CD14-positive monocyte (primary cell): ENCODE data around the gene CCDC141. TPM values are rescaled to one million over a fixed set of nuclear protein-coding genes. Genes with fewer than 3 reads are reported as not detected.

Experiments
- DNase-seq, 3 donors: peaks; one replicate each; pipeline ENCODE4 v3.0.0-alpha.2; 2011 to 2022
- H2AFZ ChIP-seq: 2 replicates; pipeline ENCODE4 v1.6.0; 2012; ENCODE audit warnings: mild to moderate bottlenecking, low read depth, low read length, inconsistent platforms; ENCODE audit not compliant: insufficient read depth, poor library complexity, severe bottlenecking
- H3K27ac ChIP-seq, 2 donors: 1 replicate in 1 of 2; 2 replicates in 1 of 2; pipeline ENCODE4 v1.5.1; 2012 to 2013; ENCODE audit warnings: low read length in 2 of 2, control low read depth in 1 of 2, inconsistent platforms in 1 of 2, low read depth in 1 of 2, mild to moderate bottlenecking in 1 of 2
- H3K27me3 ChIP-seq, 2 donors: one replicate each; pipeline versions ENCODE4 v1.6.0 to v1.6.1; 2011 to 2013; ENCODE audit warnings: low read length in 2 of 2; ENCODE audit not compliant: control insufficient read depth in 2 of 2, insufficient read depth in 2 of 2
- H3K36me3 ChIP-seq, 2 donors: replicated peaks in 1 of 2; 1 replicate in 1 of 2; 2 replicates in 1 of 2; pipeline versions ENCODE4 v1.5.1 to v1.6.1; 2012 to 2013; ENCODE audit warnings: low read length in 2 of 2, control low read depth in 1 of 2, inconsistent platforms in 1 of 2, mild to moderate bottlenecking in 1 of 2; ENCODE audit not compliant: insufficient read depth in 2 of 2, control insufficient read depth in 1 of 2
- H3K4me1 ChIP-seq, 2 donors: 1 replicate in 1 of 2; 2 replicates in 1 of 2; pipeline versions ENCODE4 v1.5.1 to v1.6.1; 2012 to 2013; ENCODE audit warnings: low read length in 2 of 2, control low read depth in 1 of 2, inconsistent platforms in 1 of 2, mild to moderate bottlenecking in 1 of 2, moderate library complexity in 1 of 2; ENCODE audit not compliant: insufficient read depth in 2 of 2, control insufficient read depth in 1 of 2
- H3K4me2 ChIP-seq: replicated peaks from 2 replicates; pipeline ENCODE3; 2012; ENCODE audit warnings: low read length, moderate library complexity, mild to moderate bottlenecking; ENCODE audit not compliant: poor library complexity, severe bottlenecking; ENCODE audit errors: extremely low read depth
- H3K4me3 ChIP-seq, 3 experiments: fragments of 200-600 bp in 1 of 3; sonication (generic) in 1 of 3; replicated peaks in 1 of 3; 1 replicate in 2 of 3; 2 replicates in 1 of 3; pipeline ENCODE4 v1.5.1; 2011 to 2013; ENCODE audit warnings: low read length in 3 of 3, mild to moderate bottlenecking in 3 of 3, control low read depth in 2 of 3, low read depth in 2 of 3, inconsistent platforms in 1 of 3, moderate library complexity in 1 of 3
- H3K79me2 ChIP-seq: 2 replicates; pipeline ENCODE4 v1.6.0; 2012; ENCODE audit warnings: mild to moderate bottlenecking, control low read depth, inconsistent platforms, low read length, moderate library complexity; ENCODE audit not compliant: insufficient read depth
- H3K9ac ChIP-seq: 2 replicates; pipeline ENCODE4 v1.6.0; 2017; ENCODE audit warnings: low read length, mild to moderate bottlenecking; ENCODE audit not compliant: insufficient read depth, poor library complexity, severe bottlenecking
- H3K9me3 ChIP-seq, 2 donors: replicated peaks in 1 of 2; 1 replicate in 1 of 2; 2 replicates in 1 of 2; pipeline versions ENCODE4 v1.5.1 to v1.6.1; 2012 to 2013; ENCODE audit warnings: low read length in 2 of 2, control low read depth in 1 of 2; ENCODE audit not compliant: control insufficient read depth in 1 of 2, insufficient read depth in 1 of 2
- H4K20me1 ChIP-seq: 2 replicates; pipeline ENCODE4 v1.6.0; 2012; ENCODE audit warnings: mild to moderate bottlenecking, low read length, control low read depth, moderate library complexity; ENCODE audit not compliant: insufficient read depth
- H3K27ac Mint-ChIP-seq, 7 donors: one replicate each; pipeline ENCODE4 v1.8.0; 2020; ENCODE audit warnings: mild to moderate bottlenecking in 7 of 7, mixed read lengths in 7 of 7, moderate library complexity in 6 of 7, inconsistent platforms in 2 of 7
- H3K27me3 Mint-ChIP-seq, 3 donors: one replicate each; pipeline ENCODE4 v1.8.0; 2021 to 2022; ENCODE audit warnings: low read depth in 3 of 3, mild to moderate bottlenecking in 3 of 3, mixed read lengths in 3 of 3, moderate library complexity in 3 of 3, inconsistent platforms in 1 of 3
- H3K36me3 Mint-ChIP-seq, 2 donors: one replicate each; pipeline ENCODE4 v1.8.0; 2020; ENCODE audit warnings: mixed read lengths in 2 of 2, inconsistent platforms in 1 of 2, mild to moderate bottlenecking in 1 of 2
- H3K4me1 Mint-ChIP-seq: one replicate; pipeline ENCODE4 v1.8.0; 2020; ENCODE audit warnings: mild to moderate bottlenecking, mixed read lengths
- H3K4me3 Mint-ChIP-seq, 2 donors: one replicate each; pipeline ENCODE4 v1.8.0; 2020; ENCODE audit warnings: mild to moderate bottlenecking in 2 of 2, mixed read lengths in 2 of 2, moderate library complexity in 1 of 2
- H3K9me3 Mint-ChIP-seq, 7 donors: one replicate each; pipeline ENCODE4 v1.8.0; 2020 to 2022; ENCODE audit warnings: mixed read lengths in 7 of 7, mild to moderate bottlenecking in 6 of 7, moderate library complexity in 6 of 7, inconsistent platforms in 2 of 7
- CTCF ChIP-seq: fragments of 200-600 bp; IDR thresholded peaks from one replicate; pipeline ENCODE4 v1.8.0; 2022; ENCODE audit warnings: antibody characterized with exemption, mild to moderate bottlenecking
- WGBS: methylation state at CpG from one replicate; pipeline ENCODE4 v1.1.5; 2013; ENCODE audit warnings: missing lambda C conversion rate; ENCODE audit not compliant: insufficient coverage; 5-methylcytosine and 5-hydroxymethylcytosine counted together
- intact Hi-C, 2 donors: fragments of 100-400 bp; cut with micrococcal nuclease; formaldehyde crosslinking; loops; one replicate each; pipeline versions ENCODE4 v1.15.0 to v1.15.1; 2023
- polyA plus RNA-seq, 3 donors: library from polyadenylated mRNA; depleted of rRNA in 1 of 3; unstranded in 2 of 3; stranded (reverse) in 1 of 3; fragments of 300-500 nt in 2 of 3; fragments of >200 nt in 1 of 3; fragmentation: Illumina TruSeq in 2 of 3; gene quantifications; 1 replicate in 2 of 3; 2 replicates in 1 of 3; pipeline ENCODE4 v1.2.3, GENCODE V29; 2012 to 2021

CCDC141 gene
- polyA plus RNA-seq, 3 donors, result not detected

DNA sequence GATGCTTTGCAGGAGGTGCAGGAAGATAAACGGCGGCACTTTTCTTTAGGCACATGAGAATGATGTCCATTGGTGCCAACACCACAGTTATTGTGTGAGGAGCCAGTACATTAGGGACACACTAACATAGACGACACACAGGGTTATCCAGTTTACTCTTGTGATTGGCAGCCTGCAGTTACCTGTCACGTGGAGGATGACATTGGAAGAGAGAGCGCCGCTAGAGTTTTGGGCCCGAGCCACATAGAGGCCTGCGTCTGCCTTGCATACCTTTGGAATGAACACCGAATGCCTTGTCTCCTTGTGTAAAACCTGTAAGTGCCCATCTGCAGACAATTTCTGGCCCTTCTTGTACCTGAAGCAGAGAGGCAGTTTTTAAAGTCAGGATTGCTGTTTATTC is 215.9 kb downstream of the CCDC141 start:
- Histone ChIP-seq H2AFZ (no peak overlapping the region), H3K9ac (no peak overlapping the region), H3K4me3 (no peak overlapping the region), H3K27ac (no peak overlapping the region), H3K27me3 (no peaks in the 10 kb centered on the region), H3K79me2 (no peaks in the 10 kb centered on the region), H3K4me2 (no peak overlapping the region), H3K9me3 (no peaks in the 10 kb centered on the region), H4K20me1 (no peaks in the 10 kb centered on the region), H3K4me1 (no peaks in the 10 kb centered on the region), H3K36me3 (no peaks in the 10 kb centered on the region)
- DNase-seq, result no peak
- no peak overlapping the region for H3K4me3 Mint-ChIP-seq
- H3K9me3 Mint-ChIP-seq, result peaks cover 0 to 2% (median 0%) of the 10 kb centered on the region in 7 donors
- 90% methylated on average over 9 of the region's 9 CpGs for WGBS
- no peaks in the 10 kb centered on the region for H3K27me3 Mint-ChIP-seq
- no peaks in the 10 kb centered on the region for H3K36me3 Mint-ChIP-seq
- TF ChIP-seq CTCF, result no peak
- H3K4me1 Mint-ChIP-seq, result no peaks in the 10 kb centered on the region
- intact Hi-C loops, result no loop called here
- H3K27ac Mint-ChIP-seq, result no peak overlapping the region

DNA sequence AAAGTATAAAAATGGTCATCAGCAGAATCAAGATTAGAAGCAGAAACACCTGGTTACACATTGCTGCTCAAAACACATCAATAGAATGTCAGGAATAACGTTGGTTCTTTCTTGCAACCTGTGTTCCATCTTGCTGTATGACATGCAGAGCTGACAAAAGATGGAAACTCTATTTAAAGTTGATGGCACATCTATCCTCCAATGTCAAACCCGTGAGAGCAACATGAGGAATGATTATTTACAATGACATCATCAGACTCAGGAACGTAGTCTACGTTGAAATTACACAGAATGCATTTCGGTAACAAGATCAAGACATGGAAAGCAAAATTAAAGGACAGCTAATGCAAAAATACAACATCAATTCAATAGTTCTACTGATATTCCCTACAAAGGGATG is 216.6 kb downstream of the CCDC141 start:
- intact Hi-C loops, result no loop called here
- H4K20me1 ChIP-seq, result no peaks in the 10 kb centered on the region
- Mint-ChIP-seq H3K27ac (no peak overlapping the region), H3K36me3 (no peaks in the 10 kb centered on the region), H3K9me3 (peaks cover 0 to 2% (median 0%) of the 10 kb centered on the region in 7 donors), H3K27me3 (no peaks in the 10 kb centered on the region), H3K4me1 (no peaks in the 10 kb centered on the region), H3K4me3 (no peak overlapping the region)
- H3K9me3 ChIP-seq, result no peaks in the 10 kb centered on the region
- H3K4me2 ChIP-seq, result no peak overlapping the region
- no peak for DNase-seq
- H3K79me2 ChIP-seq, result no peaks in the 10 kb centered on the region
- no peaks in the 10 kb centered on the region for H3K4me1 ChIP-seq
- no peak overlapping the region for H3K4me3 ChIP-seq
- WGBS, result 100% methylated on average over 3 of the region's 5 CpGs
- no peak overlapping the region for H3K27ac ChIP-seq
- no peaks in the 10 kb centered on the region for H3K27me3 ChIP-seq
- no peak overlapping the region for H3K9ac ChIP-seq
- TF ChIP-seq CTCF, result no peak
- no peaks in the 10 kb centered on the region for H3K36me3 ChIP-seq
- H2AFZ ChIP-seq, result no peak overlapping the region
